Measurements from ENCODE around the gene ARHGEF4. TPM values are rescaled to one million over a fixed set of nuclear protein-coding genes. Genes with fewer than 3 reads are reported as not detected.

The ARHGEF4 gene
- total RNA-seq, 1 donor from 2014 or later: 9.1 TPM

DNA sequence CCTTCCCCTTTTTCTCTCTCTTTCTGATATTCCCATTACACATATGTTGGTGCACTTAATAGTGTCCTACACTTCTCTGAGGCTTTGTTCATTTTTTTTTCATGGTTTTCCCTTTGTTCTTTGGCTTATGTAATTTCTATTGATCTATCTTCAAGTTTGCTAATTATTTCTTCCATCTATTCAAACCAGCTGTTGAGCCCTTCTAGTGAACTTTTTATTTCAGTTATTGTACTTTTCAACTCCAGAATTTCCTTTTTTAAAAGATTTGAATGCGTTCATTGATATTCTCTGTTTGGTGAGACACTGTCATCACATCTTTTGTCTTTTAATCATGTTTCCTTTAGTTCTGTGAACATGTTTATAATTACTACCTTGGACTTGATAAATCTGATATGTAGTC lies 118.2 kb downstream of the ARHGEF4 start:
- peaks cover 17% of the 10 kb centered on the region for H3K9me3 ChIP-seq
- H3K4me1 ChIP-seq: no peaks in the 10 kb centered on the region
- H3K27ac ChIP-seq: no peak overlapping the region
- ATAC-seq (no peak), DNase-seq (no peak)
- no peaks in the 10 kb centered on the region for H3K36me3 ChIP-seq
- TF ChIP-seq, protein P1, sequence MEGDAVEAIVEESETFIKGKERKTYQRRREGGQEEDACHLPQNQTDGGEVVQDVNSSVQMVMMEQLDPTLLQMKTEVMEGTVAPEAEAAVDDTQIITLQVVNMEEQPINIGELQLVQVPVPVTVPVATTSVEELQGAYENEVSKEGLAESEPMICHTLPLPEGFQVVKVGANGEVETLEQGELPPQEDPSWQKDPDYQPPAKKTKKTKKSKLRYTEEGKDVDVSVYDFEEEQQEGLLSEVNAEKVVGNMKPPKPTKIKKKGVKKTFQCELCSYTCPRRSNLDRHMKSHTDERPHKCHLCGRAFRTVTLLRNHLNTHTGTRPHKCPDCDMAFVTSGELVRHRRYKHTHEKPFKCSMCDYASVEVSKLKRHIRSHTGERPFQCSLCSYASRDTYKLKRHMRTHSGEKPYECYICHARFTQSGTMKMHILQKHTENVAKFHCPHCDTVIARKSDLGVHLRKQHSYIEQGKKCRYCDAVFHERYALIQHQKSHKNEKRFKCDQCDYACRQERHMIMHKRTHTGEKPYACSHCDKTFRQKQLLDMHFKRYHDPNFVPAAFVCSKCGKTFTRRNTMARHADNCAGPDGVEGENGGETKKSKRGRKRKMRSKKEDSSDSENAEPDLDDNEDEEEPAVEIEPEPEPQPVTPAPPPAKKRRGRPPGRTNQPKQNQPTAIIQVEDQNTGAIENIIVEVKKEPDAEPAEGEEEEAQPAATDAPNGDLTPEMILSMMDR (IDR thresholded peaks at IDR 0.05): no peak
- intact Hi-C loops (cut with DNase I): no loop called here
- no peak overlapping the region for H3K4me3 ChIP-seq
- no peaks in the 10 kb centered on the region for H3K27me3 ChIP-seq (ENCODE audit: low read depth)

DNA sequence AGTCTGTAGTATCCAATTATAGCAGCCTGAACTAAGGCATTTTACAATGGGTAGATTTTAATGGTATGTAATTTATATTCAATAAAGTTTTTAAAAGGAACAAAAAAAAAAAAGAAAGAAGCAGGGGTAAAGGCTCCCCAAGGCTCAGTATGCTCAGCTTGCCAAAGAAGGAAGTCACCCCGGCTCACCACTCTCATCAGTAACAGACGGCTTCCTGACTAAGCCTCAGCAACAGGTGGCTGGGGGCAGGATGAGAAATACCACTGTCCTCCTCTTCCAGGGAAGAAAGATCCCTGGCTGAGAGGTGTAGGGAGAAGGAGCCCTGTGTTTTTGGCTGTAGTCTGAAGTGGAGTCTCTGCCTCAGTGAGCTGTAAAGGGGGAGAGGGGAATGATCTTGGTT lies 121.2 kb downstream of the ARHGEF4 start:
- intact Hi-C loops (cut with DNase I): no loop called here
- Histone ChIP-seq H3K27me3 (ENCODE audit: low read depth) (peaks cover 22% of the 10 kb centered on the region), H3K36me3 (no peaks in the 10 kb centered on the region), H3K4me3 (no peak overlapping the region), H3K9me3 (peaks cover 17% of the 10 kb centered on the region), H3K4me1 (no peaks in the 10 kb centered on the region), H3K27ac (no peak overlapping the region)
- DNase-seq: no peak
- TF ChIP-seq, protein P1 (IDR thresholded peaks at IDR 0.05): no peak
- no peak for ATAC-seq

DNA sequence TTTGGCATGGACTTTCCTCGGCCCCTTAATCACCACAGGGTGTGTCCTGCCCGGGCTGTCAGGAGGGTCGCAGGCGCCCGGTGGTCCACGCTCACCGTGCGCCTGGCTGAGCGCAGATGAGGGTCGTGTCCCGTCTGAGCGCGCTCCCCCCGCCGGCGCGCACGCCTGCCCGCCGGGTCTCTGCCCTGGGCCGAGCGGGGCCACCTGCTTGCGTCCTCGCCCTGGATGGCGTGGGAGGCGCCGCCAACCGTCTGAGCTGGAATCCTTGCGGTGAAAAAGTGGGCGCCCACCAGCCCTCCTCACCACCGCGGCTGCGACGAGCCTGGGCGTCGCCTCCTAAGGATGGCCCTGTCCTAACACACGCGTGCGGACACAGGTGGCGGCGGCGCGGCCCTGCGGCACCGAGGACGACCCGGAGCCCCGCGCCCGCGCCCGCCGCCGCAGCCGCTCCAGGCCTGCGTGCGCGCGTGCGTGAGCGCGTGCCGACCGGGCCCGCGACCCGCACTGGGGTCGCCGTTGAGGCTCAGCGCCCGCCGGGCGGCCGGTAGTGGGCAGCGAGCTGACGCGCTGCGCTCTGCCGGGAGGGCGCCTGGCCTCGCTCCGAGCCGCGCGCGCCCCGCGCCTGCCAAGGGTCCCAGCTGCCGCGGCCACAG lies 126.6 kb downstream of the ARHGEF4 start:
- H3K9me3 ChIP-seq: no peaks in the 10 kb centered on the region
- ATAC-seq: no peak
- intact Hi-C loops (cut with DNase I): no loop called here
- H3K4me3 ChIP-seq: no peak overlapping the region
- no peak for DNase-seq
- no peaks in the 10 kb centered on the region for H3K36me3 ChIP-seq
- TF ChIP-seq, protein P1 (IDR thresholded peaks at IDR 0.05): no peak
- H3K4me1 ChIP-seq: peaks cover 6% of the 10 kb centered on the region
- peaks cover 54% of the 10 kb centered on the region for H3K27me3 ChIP-seq (ENCODE audit: low read depth)
- no peak overlapping the region for H3K27ac ChIP-seq

DNA sequence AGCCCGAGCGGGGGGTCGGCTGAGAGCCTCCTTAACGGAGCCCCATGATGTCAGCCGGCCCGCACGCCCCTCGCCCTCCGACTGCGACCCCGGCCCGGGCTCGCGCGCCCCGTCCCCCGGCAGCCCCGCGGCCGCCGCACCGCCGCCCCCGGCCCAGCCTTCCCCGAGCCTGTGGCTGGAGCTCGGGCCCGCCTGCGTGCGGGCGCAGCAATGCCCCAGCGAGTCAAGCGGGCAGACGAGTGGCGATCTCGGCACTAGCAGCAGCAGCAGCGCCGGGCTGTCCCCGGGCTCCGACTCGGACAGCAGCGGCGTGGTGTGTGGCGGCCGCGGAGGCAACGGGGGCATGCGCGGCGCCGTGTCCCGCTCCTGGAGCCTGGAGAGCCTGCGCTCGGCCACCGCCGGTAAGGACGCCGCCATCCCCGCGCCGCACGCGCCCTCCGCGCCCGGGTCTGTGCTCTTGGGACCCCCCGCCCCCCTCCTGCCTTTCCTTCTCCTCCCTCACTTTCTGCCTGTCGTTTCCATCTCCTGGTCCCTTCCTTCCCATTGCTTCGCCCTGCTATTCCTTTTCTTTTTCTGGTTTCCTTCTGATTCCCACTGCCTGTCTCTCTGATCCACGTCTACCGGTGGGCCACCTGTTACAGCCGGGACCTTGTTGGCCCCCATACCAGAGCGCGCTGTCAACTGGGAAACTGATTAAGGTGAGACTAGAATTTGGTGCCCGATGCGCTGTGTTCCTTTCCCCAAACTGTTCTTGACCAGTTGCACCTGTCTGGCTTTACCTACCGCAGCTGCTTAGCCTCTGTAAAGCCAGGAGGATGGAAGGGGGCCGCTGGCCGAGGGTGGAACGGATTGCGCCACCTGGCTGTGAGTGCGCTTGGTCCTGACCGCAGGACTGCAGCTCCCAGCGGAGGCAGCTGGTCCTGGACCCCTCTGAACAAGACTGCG lies 127.4 kb downstream of the ARHGEF4 start:
- H3K4me1 ChIP-seq: peaks cover 6% of the 10 kb centered on the region
- TF ChIP-seq, protein P1 (IDR thresholded peaks at IDR 0.05): no peak
- peaks cover 57% of the 10 kb centered on the region for H3K27me3 ChIP-seq (ENCODE audit: low read depth)
- ATAC-seq (peak in 1 of 2 donors; percentile 38), DNase-seq (no peak)
- intact Hi-C loops (cut with DNase I): no loop called here
- no peak overlapping the region for H3K27ac ChIP-seq
- H3K36me3 ChIP-seq: no peaks in the 10 kb centered on the region
- H3K9me3 ChIP-seq: no peaks in the 10 kb centered on the region
- H3K4me3 ChIP-seq: peak overlapping the region; percentile 11

DNA sequence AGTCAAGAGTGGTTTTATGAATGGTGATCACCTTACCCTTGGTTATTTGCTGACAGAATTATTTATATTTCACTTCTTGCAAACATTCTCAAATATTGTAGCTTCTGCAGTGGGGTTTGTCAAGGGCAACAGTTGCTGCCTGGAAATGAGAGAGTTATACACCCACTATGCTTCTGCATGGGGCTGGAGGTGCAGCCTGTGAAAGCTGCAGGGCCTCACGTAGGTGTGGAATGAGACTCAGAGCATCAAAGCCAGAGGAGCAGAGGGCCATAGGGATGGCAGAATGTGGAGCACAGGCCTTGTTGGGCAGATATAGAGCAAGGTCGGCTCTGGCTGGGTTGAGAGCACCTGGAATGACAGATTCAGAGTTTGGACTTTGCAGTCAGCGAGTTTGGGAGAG lies 128.2 kb downstream of the ARHGEF4 start:
- Histone ChIP-seq H3K4me3 (no peak overlapping the region), H3K27ac (no peak overlapping the region), H3K36me3 (no peaks in the 10 kb centered on the region), H3K9me3 (no peaks in the 10 kb centered on the region), H3K27me3 (ENCODE audit: low read depth) (peaks cover 57% of the 10 kb centered on the region), H3K4me1 (peaks cover 6% of the 10 kb centered on the region)
- DNase-seq (no peak), ATAC-seq (no peak)
- intact Hi-C loops (cut with DNase I): no loop called here
- TF ChIP-seq, protein P1 (IDR thresholded peaks at IDR 0.05): no peak

All from lower lobe of right lung (tissue), 2 donors.